HG03108 (cell line): ENCODE results near the gene FBXL20.

Source experiments
- ATAC-seq: cut with Tn5 transposase; IDR thresholded peaks from one replicate; pipeline ENCODE4 v1.9.1; 2021; ENCODE audit warnings: moderate library complexity; ENCODE audit not compliant: unreplicated experiment

Gene FBXL20

DNA sequence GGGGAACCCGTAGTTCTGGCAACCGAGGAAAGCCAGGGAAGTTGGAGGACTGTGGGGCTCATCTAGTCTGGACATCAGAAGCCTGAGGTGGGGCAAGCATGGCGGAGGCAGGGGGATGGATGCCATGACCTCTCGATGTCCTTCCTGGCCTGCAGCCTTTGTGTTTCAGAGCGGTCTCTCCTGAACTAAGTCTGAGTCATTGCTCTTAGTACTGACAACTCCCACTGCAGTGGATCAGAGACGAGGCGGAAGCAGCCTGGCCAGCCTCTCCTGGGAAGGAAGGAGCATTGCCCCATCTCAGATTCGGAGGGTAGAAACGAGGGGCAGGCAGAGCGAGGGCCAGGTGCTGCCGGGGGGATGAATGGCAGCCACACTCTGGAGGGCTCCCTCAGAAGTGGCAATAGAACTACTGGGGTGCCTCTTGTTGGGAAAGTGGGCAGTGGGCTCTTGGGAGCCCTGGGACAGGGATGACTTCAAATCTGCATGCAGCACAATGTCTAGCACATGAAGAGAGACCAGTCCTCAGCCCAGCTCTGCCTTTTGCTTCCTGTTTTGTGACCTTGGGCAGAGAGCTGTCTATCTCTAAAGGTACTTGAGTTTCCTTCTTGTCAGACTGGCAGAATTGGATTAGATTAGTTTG, 172.0 kb downstream of the FBXL20 start:
- no peak for ATAC-seq

DNA sequence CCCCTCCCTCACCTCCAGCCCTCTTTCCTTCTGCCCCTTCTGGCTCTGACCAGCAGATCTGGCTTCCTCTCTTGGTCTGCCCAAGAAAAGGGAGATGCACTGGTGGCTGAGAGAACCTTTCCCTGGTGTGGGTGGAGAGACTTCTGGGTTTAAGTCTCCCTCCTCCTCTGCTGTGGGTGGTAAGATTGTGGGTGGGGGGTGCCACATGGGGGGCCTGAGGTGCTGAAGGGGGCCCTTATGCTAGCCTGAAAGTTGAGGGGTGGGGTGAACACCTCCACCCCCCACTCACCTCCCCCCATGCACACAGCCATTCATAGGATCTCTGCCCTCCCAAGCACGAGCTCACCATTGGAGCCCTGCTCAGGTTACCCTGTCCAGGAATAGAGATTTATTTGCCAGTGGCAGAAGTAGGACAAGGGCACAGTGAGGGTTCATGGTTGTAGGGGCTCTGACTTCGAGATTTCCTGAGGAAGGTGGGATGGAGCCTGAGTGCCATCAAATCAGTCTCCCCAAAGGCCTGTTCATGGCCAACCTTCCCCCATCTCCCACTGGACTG, 174.0 kb downstream of the FBXL20 start:
- ATAC-seq = no peak

DNA sequence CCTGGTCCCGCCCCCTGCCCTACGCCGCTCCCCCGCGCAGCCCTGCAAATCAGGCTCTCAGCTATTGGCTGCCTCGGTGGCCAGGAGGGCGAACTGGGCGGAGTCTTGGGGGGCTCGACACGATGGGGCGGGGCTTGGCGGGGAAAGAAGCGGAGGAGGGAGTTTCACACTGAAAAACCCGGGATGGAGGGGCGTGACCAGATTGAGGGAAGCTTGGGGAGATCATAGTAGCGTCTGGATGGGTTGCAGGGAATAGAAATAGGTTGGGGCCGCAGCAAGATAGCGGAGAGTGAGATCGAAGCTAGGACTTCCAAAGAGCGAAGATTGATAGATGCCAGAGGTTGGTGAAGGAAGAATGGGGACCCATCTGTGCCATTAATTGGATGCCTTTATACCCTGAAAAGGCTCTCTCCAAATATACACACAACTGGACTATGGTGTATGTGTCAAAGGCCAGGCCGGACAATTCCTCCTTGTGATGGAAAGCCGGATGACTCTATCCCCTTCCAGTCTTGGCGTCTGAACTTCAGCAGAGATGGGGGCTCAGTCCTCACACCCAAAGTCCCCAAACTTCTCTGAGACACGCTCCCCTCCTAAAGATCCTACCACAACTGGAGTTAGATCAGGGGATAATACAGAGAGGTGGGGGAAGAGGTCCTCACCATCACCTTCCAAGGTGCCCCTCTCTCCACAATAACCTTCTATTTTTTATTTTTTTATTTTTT, 175.3 kb downstream of the FBXL20 start:
- ATAC-seq = no peak

DNA sequence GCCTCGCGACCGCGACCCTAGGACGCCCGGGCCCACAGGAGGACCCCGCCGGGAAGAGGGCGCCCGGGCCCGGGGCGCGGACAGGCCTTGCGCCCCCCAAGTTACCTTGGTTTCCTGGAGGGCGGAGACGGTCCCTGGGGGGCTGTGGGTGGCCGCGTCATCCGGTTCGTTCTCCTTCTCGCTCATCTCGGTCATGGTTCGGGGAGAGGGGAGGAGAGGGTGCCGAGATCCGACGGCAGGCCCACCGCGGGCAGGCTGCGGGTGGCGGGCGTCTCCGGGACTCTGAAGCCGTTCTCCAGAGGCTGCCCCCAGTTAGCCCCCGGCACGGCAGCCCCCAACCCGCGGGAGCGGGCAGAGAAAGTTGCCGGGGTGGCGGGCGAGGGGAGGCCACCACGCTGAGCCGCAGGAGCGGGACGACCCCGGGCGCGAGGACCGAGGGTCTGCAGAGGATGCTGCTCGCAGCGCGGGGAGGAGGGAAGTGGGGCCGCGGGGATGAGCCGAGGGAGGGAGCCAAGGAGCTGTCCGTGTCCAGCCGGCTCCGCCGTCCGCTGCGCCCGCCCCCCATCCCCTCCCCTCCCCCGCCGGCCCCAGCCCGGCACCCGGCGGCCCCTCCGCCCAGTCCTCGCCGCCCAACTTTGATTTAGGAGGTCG, 176.0 kb downstream of the FBXL20 start, which contains the start of gene STAC2:
Gene STAC2, minus strand, starts transcription at position 638 of the 651 bp plus-strand sequence. Its CDS starts 443 bp downstream, at position 195.
- ATAC-seq = no peak

DNA sequence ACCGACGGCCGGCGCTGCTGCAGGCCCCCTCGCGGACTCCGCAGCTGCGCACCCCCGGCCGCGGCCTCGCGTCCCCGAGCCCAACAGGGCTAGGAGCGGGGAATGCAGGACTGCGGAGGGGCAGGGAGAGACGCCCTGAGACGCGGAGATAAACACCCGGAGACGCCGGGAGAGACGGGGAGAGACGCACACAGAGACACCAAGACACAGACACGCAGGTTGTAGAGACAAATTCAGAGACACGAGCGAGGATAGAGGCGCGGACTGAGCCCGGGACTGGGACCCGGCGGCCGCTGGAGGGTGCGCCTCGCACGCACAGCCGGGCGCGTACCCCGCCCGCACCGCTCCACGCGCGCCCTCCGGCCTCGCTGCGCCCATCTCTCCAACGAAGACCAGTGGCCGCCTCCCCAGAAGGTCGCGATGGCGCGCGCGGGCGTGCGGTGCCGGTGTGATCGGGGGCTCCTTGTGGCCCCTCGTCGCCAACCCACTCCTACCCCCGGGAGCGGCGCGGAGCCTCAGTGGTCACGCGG, 176.6 kb downstream of the FBXL20 start:
- ATAC-seq = no peak

DNA sequence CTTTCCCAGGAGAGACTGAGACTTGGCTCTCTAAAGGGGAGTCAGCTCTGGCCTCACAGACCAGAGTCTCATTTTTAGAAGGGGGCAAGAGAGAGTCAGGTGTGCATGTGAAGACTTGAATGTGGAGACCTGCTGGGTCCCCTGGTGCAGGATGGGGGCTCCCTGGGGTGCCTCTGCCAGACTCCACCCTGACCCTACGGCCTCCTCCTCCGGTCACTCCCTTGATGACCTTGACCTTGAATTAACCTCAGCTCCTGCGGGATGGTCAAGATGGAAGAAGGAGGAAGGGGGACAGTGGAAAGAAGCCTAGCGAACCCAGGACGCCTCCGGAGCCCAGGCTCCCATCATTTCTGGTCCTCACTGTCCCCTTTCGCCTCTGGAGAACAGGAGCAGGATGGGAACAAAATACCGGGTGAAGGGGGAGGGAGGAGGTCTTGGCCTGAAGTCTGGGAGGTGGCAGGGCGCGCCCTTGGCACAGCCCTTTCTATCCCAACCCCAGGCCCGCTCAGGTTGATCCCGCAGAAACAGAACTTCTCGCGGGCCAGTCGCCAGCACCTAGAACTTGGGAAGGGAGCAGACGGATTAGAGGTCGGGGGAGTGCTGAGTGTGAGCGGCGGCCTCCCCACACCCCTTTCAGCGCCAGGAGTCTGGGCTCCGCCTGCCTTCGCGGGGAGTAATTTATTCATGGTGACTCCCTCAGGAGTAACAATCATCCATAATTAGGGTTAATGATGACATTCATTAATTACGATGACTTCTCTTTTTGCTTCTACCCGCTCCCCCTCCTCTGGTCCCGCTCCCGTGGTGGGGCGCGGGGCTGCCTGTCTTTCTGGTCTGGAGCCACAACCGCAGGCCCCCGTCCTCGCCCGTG, 177.3 kb downstream of the FBXL20 start:
- no peak for ATAC-seq

DNA sequence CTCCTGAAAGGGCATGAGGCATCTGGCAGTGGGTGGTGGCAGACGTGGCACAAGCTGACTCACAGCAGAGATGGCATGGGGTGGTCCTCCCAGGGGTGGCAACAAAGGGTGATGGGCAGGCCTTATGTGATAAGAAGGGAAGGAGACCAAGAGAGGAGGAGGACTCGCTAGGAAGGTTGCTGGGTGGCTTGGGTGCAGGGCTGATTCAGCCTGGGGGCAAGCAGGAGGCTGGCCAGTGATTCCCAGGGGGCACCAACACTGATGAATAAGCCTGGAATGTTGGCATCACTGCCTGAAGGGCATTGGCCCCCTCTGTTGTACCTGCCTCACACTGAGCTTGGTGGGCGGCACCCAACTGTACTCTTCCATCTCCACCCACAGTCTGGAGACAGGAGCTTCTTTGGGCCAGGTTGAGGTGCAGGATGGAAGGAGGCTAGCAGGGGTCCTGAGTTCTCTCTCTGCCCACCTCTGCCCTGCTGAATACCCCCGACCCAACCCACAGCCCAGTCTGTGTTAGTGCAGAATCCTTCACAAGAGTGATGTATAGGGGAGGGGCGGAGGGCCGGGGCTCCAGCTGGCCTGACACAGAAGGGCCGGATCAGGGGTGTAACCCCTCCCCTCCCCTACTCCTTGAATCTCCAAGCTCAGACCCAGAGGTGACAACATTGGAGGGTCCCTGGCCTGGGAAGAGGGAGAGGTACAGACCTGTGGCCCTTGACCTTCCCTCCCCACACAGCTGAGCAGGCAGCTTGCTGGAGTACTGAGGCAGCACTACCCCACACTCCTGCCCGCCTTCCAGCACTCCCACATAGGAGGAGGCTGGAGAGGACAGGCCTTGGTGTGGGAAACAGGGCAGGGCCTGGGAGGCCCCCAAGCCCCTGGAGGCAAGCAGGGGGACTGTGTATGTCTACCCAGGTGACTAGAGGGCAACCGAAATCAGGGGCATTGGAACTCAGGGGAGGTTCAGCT, 178.3 kb downstream of the FBXL20 start:
- no peak for ATAC-seq

DNA sequence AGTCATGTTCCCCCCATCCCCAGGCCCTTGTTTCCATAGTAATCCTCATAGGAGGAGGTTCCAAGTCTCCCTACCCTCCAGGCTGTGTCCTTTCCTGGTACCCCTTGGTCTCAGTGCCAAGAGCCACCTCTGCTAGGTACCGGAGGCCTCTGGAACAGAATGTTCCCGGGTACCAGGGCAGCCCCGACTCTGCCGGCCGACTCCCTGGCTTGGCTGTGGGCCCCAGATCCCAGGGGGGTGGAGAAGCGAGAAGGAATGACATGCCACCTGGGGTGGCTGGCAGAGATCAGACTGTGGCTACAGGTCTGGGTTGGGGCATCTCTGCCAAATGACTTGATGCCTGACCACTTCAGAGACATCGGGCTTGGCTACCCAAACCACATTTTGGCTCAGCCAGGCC, 179.3 kb downstream of the FBXL20 start:
- no peak for ATAC-seq

DNA sequence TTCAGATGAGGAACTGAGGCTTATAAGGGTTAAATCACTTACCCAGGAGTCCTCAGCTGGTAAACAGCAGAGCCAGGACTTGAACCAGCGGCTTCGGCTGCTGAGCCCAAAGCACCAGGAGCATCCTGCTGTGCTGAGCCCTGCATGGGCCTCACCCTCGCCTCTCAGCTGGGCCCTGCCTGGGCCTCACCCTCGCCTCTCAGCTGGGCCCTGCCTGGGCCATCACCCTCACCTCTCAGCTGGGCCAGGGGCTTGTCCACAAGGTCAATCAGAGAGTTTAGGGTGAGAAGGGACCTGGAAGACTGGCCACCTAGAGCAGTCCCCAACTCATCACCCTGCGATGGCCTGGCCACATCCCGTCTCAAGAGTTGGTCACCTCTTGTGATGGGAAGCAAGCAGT, 179.9 kb downstream of the FBXL20 start:
- no peak for ATAC-seq

DNA sequence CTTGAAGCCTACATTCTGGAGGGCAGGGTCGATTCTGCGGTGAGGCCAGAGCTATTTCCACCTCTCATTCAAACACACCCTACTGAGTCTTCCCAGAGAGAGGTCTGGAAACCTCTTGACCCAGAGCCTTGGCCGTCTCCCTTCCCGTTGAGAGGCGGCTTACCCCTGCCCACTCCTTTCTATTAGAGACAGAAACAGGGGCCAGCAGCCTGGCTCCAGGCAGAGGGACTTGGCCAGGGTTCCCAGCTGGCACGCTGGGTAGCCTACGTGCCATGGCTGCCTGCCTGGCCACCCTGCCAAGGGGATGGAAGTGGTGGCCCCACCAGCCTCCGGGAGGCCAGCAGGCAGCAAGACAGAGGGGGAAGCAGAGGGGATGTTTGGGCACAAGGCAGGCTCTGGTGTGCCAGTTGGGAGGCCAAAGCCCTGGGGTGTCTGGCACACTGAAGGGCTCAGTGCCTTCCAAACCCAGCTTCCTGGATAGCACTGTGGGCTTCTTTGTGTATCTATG, 181.7 kb downstream of the FBXL20 start:
- ATAC-seq = no peak

DNA sequence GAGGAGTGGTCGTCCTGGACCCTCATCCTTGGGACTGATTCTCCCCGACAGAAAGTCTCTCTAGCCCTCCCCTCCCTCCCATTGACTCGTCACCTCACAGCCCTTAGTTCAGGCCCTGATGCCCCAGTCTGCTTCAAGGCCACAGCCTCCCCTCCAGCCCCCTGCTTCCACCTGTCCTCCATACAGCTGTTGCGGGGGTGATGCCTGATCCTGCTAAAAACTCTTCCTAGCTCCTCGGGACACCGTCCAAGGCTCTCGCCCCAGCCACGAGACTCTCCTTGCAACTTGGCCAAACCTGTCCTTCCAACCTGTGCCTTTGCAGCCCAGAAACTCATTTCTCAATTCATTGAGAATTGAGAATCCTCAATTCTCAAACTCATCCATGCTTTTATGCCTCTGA, 182.5 kb downstream of the FBXL20 start:
- ATAC-seq = no peak

DNA sequence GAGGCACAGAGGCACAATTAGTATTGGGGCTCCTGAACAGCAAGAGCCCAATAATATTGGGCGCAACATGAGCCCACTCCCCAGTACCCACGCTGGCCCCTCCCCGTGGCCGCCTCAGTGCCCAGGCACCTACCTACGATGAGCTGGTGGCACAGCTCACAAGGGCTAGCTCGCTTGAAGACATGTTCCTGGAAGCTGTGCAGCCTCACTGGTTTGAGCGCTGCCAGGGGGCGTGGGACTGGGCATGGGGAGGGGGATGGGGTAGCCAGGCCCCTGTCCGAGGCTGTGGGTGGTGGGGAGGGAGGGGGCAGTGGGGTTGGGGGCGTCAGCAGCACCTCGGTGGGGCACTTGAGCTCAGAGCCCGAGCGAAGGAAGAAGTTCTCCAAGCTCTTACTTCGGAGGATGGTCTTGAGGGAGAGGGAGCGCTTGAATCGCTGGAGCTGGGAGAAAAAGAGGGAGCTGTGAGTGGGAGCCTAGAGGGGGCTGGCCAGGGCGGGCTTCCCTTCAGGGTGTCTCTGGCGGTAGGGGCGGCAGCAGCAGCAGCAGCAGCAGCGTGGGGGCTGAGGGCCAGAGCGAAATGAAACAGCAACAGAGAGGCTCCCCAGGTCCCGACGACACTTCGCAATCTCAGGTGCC, 183.6 kb downstream of the FBXL20 start:
- no peak for ATAC-seq

DNA sequence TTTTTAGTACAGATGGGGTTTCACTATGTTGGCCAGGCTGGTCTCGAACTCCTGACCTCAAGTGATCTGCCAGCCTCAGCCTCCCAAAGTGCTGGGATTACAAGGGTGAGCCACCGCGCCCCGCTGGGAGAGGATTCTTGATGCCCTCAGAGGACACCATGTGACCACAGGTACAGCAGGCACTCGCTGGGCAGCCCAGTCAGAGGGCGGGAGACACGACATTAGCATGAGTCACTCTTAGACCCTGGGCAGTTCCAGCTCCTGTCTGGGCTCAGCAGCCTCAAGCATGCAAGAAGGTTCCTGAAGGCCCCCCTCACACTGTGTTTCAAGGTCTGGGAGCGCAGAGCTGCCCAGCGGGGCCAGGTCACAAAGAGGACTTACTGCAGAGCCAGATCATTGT, 187.6 kb downstream of the FBXL20 start:
- ATAC-seq = no peak

DNA sequence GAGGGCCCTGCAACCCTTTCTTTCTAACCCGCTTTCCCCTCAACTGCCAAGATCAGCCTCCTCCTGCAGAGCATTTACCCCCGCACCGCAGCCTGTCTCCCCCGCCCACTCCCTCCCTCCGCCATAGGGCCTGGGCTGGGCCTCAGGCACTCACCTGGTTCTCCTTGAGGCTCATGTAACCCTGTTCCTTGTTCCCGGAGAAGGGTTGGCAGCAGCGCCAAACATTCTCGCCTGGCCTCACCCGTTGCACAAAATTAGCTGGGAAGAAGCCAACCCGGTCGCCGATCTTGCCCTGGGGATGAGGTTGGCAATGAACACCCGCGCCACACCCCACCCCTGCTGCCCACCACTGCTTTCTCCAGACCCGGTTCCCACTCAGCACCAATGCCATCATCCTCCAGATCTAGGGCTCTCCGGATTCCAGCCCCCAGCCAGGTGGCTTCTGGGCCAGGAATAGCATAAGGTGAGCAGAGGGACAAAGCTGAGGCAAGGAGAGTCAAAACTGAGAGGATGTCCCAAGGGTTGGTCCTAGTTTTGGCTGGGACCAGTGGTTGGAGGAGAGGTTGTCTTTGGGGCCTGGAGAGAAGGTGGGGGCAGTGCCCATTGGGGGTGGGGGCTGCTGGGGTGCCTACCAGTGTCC, 188.5 kb downstream of the FBXL20 start:
- no peak for ATAC-seq

DNA sequence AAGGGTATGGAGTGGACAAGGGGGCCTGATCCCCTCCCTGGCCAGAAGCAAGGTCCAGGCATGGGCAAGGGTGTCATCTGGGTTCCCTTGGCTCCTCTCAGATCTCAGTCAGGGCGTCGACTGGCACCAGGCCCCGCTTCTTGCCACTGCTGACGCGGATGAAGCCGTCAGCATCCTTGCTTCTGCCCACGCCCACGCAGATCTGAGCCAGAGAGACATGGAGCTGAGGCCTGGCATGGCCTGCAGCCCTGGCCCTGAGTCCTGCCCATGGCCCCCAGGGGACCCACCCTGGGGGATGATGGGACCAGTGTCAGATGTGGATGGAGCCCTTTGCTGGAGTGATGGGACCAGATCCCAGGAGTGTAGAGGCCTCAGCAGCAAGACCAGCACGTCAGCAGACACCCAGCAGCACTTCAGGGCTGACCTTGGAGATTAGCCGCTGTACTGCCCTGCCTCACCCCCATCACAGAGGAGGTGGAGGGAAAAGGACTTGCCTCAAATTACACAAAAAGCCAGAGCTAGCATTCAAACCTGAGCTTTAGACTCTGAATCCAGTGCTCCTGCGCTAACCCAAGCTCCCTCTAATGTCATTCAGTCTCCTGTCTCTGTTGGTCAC, 189.1 kb downstream of the FBXL20 start:
- ATAC-seq = no peak

DNA sequence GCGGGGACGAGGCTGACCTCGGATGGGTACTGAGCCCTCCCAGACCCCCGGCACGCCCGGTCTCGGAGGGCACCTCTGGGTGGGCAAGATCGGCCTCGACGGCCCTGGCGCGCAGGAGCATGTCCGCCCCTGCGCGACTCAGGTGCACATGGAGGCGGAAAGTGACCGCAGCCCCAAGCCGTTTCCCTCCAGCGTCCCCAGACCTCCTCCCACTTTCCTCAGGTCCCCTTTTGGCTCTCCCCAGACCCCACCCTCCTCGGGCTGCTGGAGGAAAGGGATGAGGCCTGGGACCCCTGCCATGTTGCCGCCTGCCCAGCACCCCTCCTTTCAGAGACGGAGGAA, 191.4 kb downstream of the FBXL20 start:
- no peak for ATAC-seq

DNA sequence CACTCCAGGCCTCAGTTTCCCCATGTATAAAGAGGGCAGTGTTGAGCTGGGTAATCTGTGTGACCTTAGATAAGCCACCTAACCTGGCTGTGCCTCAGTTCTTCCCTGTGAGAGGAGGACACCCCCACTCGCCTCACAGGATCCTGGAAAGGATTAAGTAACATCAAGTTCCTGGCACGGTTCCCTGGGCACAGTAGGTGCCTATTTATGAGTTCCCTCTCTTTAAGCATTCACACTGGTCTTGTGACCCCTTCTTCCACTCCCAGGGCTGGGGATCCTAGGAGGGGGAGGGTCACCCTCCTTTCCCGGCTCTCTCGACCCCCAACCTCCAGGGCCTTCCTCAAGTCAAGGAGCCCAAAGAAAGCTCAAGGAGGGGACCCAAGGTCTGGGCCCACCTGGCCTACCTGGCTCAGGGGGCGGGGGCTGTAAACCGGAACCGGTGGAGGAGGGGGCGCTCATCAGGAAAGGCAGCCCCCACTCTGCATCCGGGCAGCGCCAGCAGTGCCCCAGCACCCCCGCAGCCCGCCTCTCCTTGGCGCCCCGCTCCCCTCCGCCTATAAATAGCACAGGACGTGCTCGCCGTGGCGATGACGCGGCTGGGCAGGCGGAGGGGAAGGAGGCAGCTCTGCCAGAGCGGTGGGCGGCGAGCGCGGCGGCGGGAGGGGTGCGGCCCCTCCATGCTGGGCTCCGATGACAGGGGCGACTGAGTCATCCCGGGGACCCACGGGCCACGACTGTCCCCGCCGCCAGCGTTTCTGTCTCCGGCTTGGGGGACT, 191.9 kb downstream of the FBXL20 start:
- ATAC-seq = no peak
